CD14-positive monocyte (primary cell): ENCODE results near the gene MYO18A. TPM values are rescaled to one million over a fixed set of nuclear protein-coding genes. Genes with fewer than 3 reads are reported as not detected.

Experiments
- DNase-seq, 3 donors: peaks; one replicate each; pipeline ENCODE4 v3.0.0-alpha.2; 2011 to 2022
- H2AFZ ChIP-seq: 2 replicates; pipeline ENCODE4 v1.6.0; 2012; ENCODE audit warnings: mild to moderate bottlenecking, low read depth, low read length, inconsistent platforms; ENCODE audit not compliant: insufficient read depth, poor library complexity, severe bottlenecking
- H3K27ac ChIP-seq, 2 donors: 1 replicate in 1 of 2; 2 replicates in 1 of 2; pipeline ENCODE4 v1.5.1; 2012 to 2013; ENCODE audit warnings: low read length in 2 of 2, control low read depth in 1 of 2, inconsistent platforms in 1 of 2, low read depth in 1 of 2, mild to moderate bottlenecking in 1 of 2
- H3K27me3 ChIP-seq, 2 donors: one replicate each; pipeline versions ENCODE4 v1.6.0 to v1.6.1; 2011 to 2013; ENCODE audit warnings: low read length in 2 of 2; ENCODE audit not compliant: control insufficient read depth in 2 of 2, insufficient read depth in 2 of 2
- H3K36me3 ChIP-seq, 2 donors: replicated peaks in 1 of 2; 1 replicate in 1 of 2; 2 replicates in 1 of 2; pipeline versions ENCODE4 v1.5.1 to v1.6.1; 2012 to 2013; ENCODE audit warnings: low read length in 2 of 2, control low read depth in 1 of 2, inconsistent platforms in 1 of 2, mild to moderate bottlenecking in 1 of 2; ENCODE audit not compliant: insufficient read depth in 2 of 2, control insufficient read depth in 1 of 2
- H3K4me1 ChIP-seq, 2 donors: 1 replicate in 1 of 2; 2 replicates in 1 of 2; pipeline versions ENCODE4 v1.5.1 to v1.6.1; 2012 to 2013; ENCODE audit warnings: low read length in 2 of 2, control low read depth in 1 of 2, inconsistent platforms in 1 of 2, mild to moderate bottlenecking in 1 of 2, moderate library complexity in 1 of 2; ENCODE audit not compliant: insufficient read depth in 2 of 2, control insufficient read depth in 1 of 2
- H3K4me2 ChIP-seq: replicated peaks from 2 replicates; pipeline ENCODE3; 2012; ENCODE audit warnings: low read length, moderate library complexity, mild to moderate bottlenecking; ENCODE audit not compliant: poor library complexity, severe bottlenecking; ENCODE audit errors: extremely low read depth
- H3K4me3 ChIP-seq, 3 experiments: fragments of 200-600 bp in 1 of 3; sonication (generic) in 1 of 3; replicated peaks in 1 of 3; 1 replicate in 2 of 3; 2 replicates in 1 of 3; pipeline ENCODE4 v1.5.1; 2011 to 2013; ENCODE audit warnings: low read length in 3 of 3, mild to moderate bottlenecking in 3 of 3, control low read depth in 2 of 3, low read depth in 2 of 3, inconsistent platforms in 1 of 3, moderate library complexity in 1 of 3
- H3K79me2 ChIP-seq: 2 replicates; pipeline ENCODE4 v1.6.0; 2012; ENCODE audit warnings: mild to moderate bottlenecking, control low read depth, inconsistent platforms, low read length, moderate library complexity; ENCODE audit not compliant: insufficient read depth
- H3K9ac ChIP-seq: 2 replicates; pipeline ENCODE4 v1.6.0; 2017; ENCODE audit warnings: low read length, mild to moderate bottlenecking; ENCODE audit not compliant: insufficient read depth, poor library complexity, severe bottlenecking
- H3K9me3 ChIP-seq, 2 donors: replicated peaks in 1 of 2; 1 replicate in 1 of 2; 2 replicates in 1 of 2; pipeline versions ENCODE4 v1.5.1 to v1.6.1; 2012 to 2013; ENCODE audit warnings: low read length in 2 of 2, control low read depth in 1 of 2; ENCODE audit not compliant: control insufficient read depth in 1 of 2, insufficient read depth in 1 of 2
- H4K20me1 ChIP-seq: 2 replicates; pipeline ENCODE4 v1.6.0; 2012; ENCODE audit warnings: mild to moderate bottlenecking, low read length, control low read depth, moderate library complexity; ENCODE audit not compliant: insufficient read depth
- H3K27ac Mint-ChIP-seq, 7 donors: one replicate each; pipeline ENCODE4 v1.8.0; 2020; ENCODE audit warnings: mild to moderate bottlenecking in 7 of 7, mixed read lengths in 7 of 7, moderate library complexity in 6 of 7, inconsistent platforms in 2 of 7
- H3K27me3 Mint-ChIP-seq, 3 donors: one replicate each; pipeline ENCODE4 v1.8.0; 2021 to 2022; ENCODE audit warnings: low read depth in 3 of 3, mild to moderate bottlenecking in 3 of 3, mixed read lengths in 3 of 3, moderate library complexity in 3 of 3, inconsistent platforms in 1 of 3
- H3K36me3 Mint-ChIP-seq, 2 donors: one replicate each; pipeline ENCODE4 v1.8.0; 2020; ENCODE audit warnings: mixed read lengths in 2 of 2, inconsistent platforms in 1 of 2, mild to moderate bottlenecking in 1 of 2
- H3K4me1 Mint-ChIP-seq: one replicate; pipeline ENCODE4 v1.8.0; 2020; ENCODE audit warnings: mild to moderate bottlenecking, mixed read lengths
- H3K4me3 Mint-ChIP-seq, 2 donors: one replicate each; pipeline ENCODE4 v1.8.0; 2020; ENCODE audit warnings: mild to moderate bottlenecking in 2 of 2, mixed read lengths in 2 of 2, moderate library complexity in 1 of 2
- H3K9me3 Mint-ChIP-seq, 7 donors: one replicate each; pipeline ENCODE4 v1.8.0; 2020 to 2022; ENCODE audit warnings: mixed read lengths in 7 of 7, mild to moderate bottlenecking in 6 of 7, moderate library complexity in 6 of 7, inconsistent platforms in 2 of 7
- CTCF ChIP-seq: fragments of 200-600 bp; IDR thresholded peaks from one replicate; pipeline ENCODE4 v1.8.0; 2022; ENCODE audit warnings: antibody characterized with exemption, mild to moderate bottlenecking
- WGBS: methylation state at CpG from one replicate; pipeline ENCODE4 v1.1.5; 2013; ENCODE audit warnings: missing lambda C conversion rate; ENCODE audit not compliant: insufficient coverage; 5-methylcytosine and 5-hydroxymethylcytosine counted together
- intact Hi-C, 2 donors: fragments of 100-400 bp; cut with micrococcal nuclease; formaldehyde crosslinking; loops; one replicate each; pipeline versions ENCODE4 v1.15.0 to v1.15.1; 2023
- polyA plus RNA-seq, 3 donors: library from polyadenylated mRNA; depleted of rRNA in 1 of 3; unstranded in 2 of 3; stranded (reverse) in 1 of 3; fragments of 300-500 nt in 2 of 3; fragments of >200 nt in 1 of 3; fragmentation: Illumina TruSeq in 2 of 3; gene quantifications; 1 replicate in 2 of 3; 2 replicates in 1 of 3; pipeline ENCODE4 v1.2.3, GENCODE V29; 2012 to 2021

MYO18A gene
- polyA plus RNA-seq, 3 donors, result 6.3 to 40.2 (median 11.0) TPM

DNA sequence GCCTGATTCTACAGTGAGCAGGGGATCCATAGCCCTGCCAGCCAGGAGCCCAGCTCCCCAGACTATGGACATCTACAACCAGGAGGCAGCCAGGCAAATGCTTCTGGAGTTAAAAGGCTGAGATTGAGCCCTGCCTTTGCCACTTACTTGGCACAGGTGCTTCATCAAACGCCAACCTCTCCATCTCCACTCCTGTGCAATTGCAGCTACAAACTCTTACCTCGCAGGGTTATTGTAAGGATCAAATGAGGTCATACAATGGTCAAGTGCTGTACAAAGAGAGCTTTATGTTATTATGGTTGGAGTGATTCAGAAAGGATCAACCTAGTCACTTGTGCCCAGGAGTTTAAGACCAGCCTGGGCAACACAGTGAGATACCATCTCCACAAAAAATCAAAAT, 9.8 kb upstream of the MYO18A start:
- intact Hi-C loops, result no loop called here
- H3K36me3 ChIP-seq, result no peaks in the 10 kb centered on the region
- H3K27ac ChIP-seq, result no peak overlapping the region
- peaks cover 18 to 19% of the 10 kb centered on the region in 2 donors for H3K4me1 ChIP-seq
- Mint-ChIP-seq H3K9me3 (no peaks in the 10 kb centered on the region), H3K4me1 (peaks cover 25% of the 10 kb centered on the region), H3K36me3 (no peaks in the 10 kb centered on the region), H3K27me3 (peaks cover 0 to 3% (median 0%) of the 10 kb centered on the region in 3 donors), H3K27ac (no peak overlapping the region), H3K4me3 (no peak overlapping the region)
- H3K4me3 ChIP-seq, result no peak overlapping the region
- no peak overlapping the region for H2AFZ ChIP-seq
- no peaks in the 10 kb centered on the region for H4K20me1 ChIP-seq
- H3K79me2 ChIP-seq, result no peaks in the 10 kb centered on the region
- no peak overlapping the region for H3K4me2 ChIP-seq
- TF ChIP-seq CTCF, result no peak
- no peak for DNase-seq
- no peaks in the 10 kb centered on the region for H3K9me3 ChIP-seq
- no peaks in the 10 kb centered on the region for H3K27me3 ChIP-seq
- no CpG with 5 or more reads among the region's 2 CpGs for WGBS
- H3K9ac ChIP-seq, result no peak overlapping the region

DNA sequence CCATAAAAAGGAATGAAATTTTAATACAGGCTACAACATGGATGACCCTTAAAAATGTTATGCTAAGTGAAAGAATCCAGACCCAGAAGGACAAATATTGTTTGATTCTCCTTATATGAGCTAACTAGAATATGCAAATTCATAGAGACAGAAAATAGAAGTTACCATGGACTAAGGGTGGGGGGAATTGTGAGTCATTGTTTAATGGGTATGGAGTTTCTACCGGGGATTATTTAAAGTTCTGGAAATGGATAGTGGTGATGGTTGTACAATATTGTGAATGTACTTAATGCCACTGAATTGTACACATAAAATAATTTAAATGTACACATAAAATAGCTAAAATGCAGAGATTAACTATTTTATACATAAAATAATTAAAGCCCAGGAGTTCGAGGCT, 9.2 kb upstream of the MYO18A start:
- Mint-ChIP-seq H3K27me3 (peaks cover 0 to 3% (median 0%) of the 10 kb centered on the region in 3 donors), H3K36me3 (no peaks in the 10 kb centered on the region), H3K27ac (no peak overlapping the region), H3K4me1 (peaks cover 19% of the 10 kb centered on the region), H3K9me3 (no peaks in the 10 kb centered on the region), H3K4me3 (no peak overlapping the region)
- Histone ChIP-seq H4K20me1 (no peaks in the 10 kb centered on the region), H3K9ac (no peak overlapping the region), H3K4me3 (no peak overlapping the region), H3K79me2 (no peaks in the 10 kb centered on the region), H3K27me3 (no peaks in the 10 kb centered on the region), H3K4me1 (peaks cover 12 to 13% of the 10 kb centered on the region in 2 donors), H3K27ac (no peak overlapping the region), H3K9me3 (no peaks in the 10 kb centered on the region), H3K36me3 (no peaks in the 10 kb centered on the region), H3K4me2 (no peak overlapping the region), H2AFZ (no peak overlapping the region)
- no peak for DNase-seq
- WGBS, result no CpG with 5 or more reads among the region's 2 CpGs
- intact Hi-C loops, result no loop called here
- TF ChIP-seq CTCF, result no peak
